GM10248 (cell line): Measurements from ENCODE around the gene LRRK2.

Experiments
- CTCF ChIA-PET: fragments of 300-600 bp; sonication (Branson Sonifier 250); formaldehyde crosslinking; extraction: SDS; loops from one replicate; lab custom pipeline; 2021; ENCODE audit warnings: antibody characterized with exemption; lab: Yijun Ruan, JAX
- POLR2A ChIA-PET: fragments of 350-650 bp; sonication (Branson Sonifier 250); formaldehyde crosslinking; extraction: SDS; loops from one replicate; lab custom pipeline; 2020; ENCODE audit warnings: antibody characterized with exemption; lab: Yijun Ruan, JAX
- DNase-seq: peaks from one replicate; pipeline ENCODE4 v3.0.0; 2012; ENCODE audit errors: extremely low spot score
- TF ChIP-seq, protein P1 (sequence below): IDR thresholded peaks from 2 replicates; pipeline ENCODE4 v1.5.1; 2012; ENCODE audit warnings: mild to moderate bottlenecking, low read depth; ENCODE audit errors: extremely low read depth, missing control alignments, control extremely low read depth

The LRRK2 gene

GRCh38 chr12:40281791-40282364 lies 57.1 kb downstream of the LRRK2 start:
- DNase-seq, result no peak
- CTCF ChIA-PET, result no interaction called here
- TF ChIP-seq, protein P1, sequence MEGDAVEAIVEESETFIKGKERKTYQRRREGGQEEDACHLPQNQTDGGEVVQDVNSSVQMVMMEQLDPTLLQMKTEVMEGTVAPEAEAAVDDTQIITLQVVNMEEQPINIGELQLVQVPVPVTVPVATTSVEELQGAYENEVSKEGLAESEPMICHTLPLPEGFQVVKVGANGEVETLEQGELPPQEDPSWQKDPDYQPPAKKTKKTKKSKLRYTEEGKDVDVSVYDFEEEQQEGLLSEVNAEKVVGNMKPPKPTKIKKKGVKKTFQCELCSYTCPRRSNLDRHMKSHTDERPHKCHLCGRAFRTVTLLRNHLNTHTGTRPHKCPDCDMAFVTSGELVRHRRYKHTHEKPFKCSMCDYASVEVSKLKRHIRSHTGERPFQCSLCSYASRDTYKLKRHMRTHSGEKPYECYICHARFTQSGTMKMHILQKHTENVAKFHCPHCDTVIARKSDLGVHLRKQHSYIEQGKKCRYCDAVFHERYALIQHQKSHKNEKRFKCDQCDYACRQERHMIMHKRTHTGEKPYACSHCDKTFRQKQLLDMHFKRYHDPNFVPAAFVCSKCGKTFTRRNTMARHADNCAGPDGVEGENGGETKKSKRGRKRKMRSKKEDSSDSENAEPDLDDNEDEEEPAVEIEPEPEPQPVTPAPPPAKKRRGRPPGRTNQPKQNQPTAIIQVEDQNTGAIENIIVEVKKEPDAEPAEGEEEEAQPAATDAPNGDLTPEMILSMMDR, result no peak
- POLR2A ChIA-PET, result no interaction called here

- DNase-seq, result no peak
- CTCF ChIA-PET, result interaction anchor here (1.6 kb wide), 1 partner anchor 18 kb away, joined by 4 read pairs; no protein-coding TSS in a partner anchor
- POLR2A ChIA-PET, result interaction anchor here (0.7 kb wide), 1 partner anchor 82 kb away, joined by 3 read pairs; no protein-coding TSS in a partner anchor
- TF ChIP-seq, protein P1, result no peak
Measured at GRCh38 chr12:40286583-40286982, 61.8 kb downstream of the LRRK2 start.

GRCh38 chr12:40287369-40287975 lies 62.7 kb downstream of the LRRK2 start:
- POLR2A ChIA-PET, result no interaction called here
- TF ChIP-seq, protein P1, result no peak
- CTCF ChIA-PET, result interaction anchor here (0.8 to 1.6 kb wide), 2 partner anchors 14 to 38 kb away, joined by 3 to 5 read pairs; no protein-coding TSS in a partner anchor
- DNase-seq, result no peak

GRCh38 chr12:40292788-40293429 lies 68.1 kb downstream of the LRRK2 start:
- POLR2A ChIA-PET, result no interaction called here
- CTCF ChIA-PET, result interaction anchor here (1.8 kb wide), 1 partner anchor 10 kb away, joined by 5 read pairs; no protein-coding TSS in a partner anchor

GRCh38 chr12:40298341-40298740 lies 73.5 kb downstream of the LRRK2 start:
- ChIA-PET POLR2A (no interaction called here), CTCF (no interaction called here)
- DNase-seq, result no peak
- TF ChIP-seq, protein P1, result no peak

More at GRCh38 chr12:40292788-40293429, 68.1 kb downstream of the LRRK2 start:
- DNase-seq, result no peak
- TF ChIP-seq, protein P1, result no peak

GRCh38 chr12:40300490-40300889 lies 75.7 kb downstream of the LRRK2 start:
- POLR2A ChIA-PET, result no interaction called here
- CTCF ChIA-PET, result interaction anchor here (0.8 kb wide), 1 partner anchor 15 kb away, joined by 3 read pairs; no protein-coding TSS in a partner anchor
- DNase-seq, result no peak
- TF ChIP-seq, protein P1, result no peak
